Stimulated activated CD4-positive, alpha-beta T cell treated with anti-CD3 and anti-CD28 coated beads, Interleukin-12 subunit alpha, Interleukin-12 subunit beta, amount 100 ng/mL, for 4 hours (primary cell): ENCODE data around the gene TUFT1.

Experiments
- DNase-seq: peaks from one replicate; pipeline ENCODE4 v3.0.0-alpha.2; 2020

Gene TUFT1

DNA sequence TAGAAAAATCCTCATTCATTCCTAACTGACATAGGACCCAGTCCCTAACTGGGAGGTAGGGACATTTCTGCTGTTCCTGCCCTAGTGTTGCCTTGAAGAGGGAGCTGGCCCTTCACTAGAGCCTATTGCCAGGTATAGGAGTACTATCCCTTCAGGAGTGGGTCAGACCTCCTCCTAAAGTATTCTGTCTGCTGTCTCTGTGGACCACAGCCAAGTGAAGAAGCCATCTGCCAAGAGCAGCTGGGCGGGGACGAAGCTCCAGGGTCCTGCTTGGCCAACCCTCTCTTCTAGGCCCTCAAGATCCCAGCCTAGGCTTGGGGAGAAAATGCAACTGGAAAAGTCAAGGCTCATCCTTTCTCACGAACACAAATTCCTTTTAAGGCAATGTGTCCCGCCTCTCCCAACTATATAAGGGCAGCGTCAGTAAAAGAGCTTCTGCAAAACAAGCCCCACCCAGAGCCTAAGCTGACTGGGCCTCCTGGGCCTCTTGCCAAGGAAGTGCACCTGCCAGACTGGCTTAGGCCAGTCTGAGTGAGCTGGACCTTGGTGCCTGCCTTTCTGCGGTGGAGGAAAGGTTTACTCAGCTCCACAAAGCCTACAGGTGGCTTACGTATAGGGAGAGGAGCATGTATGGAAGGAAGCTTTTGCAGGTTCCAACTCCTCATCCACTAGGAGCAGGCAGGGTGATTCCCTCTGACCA, 638 bp upstream of the TUFT1 start:
- no peak for DNase-seq

DNA sequence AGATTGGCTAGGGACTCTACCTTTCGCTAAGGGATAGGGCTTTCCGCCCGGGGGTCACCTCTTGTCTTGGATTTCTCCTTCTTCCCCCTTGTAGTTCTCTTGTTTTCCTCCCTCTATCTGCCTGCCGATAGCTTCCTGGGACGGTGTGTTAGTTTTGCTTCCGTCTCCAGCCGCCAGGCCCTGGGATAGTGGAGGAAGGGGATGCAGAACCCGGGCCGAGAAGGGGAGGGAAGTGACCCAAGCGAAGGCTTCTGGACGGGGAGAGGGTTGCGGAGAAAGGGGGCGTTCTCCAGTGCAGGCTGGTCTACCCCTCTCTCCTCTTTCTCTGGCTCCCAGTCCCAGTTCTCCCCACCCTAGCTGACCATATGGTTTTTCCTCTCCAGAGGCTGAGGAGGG, 871 bp downstream of the TUFT1 start:
- no peak for DNase-seq

DNA sequence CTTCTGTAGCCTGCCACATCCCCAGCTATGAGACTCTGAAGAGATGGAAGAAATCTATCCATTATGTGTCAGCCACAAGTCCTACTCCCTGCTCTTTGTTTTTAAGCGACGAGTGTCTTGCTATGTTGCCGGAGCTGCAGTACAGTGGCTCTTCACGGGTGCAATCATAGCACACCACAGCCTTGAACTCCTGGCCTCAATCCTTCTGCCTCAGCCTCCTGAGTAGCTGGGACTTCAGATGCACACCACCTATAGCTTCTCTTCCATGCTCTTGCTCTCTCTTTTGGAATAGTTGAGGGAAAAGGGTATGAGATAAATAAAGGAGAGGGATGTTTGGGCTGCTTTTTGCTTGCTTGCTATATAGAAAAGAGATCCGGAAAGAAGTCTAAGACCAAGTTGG, 1.6 kb downstream of the TUFT1 start:
- DNase-seq = no peak

DNA sequence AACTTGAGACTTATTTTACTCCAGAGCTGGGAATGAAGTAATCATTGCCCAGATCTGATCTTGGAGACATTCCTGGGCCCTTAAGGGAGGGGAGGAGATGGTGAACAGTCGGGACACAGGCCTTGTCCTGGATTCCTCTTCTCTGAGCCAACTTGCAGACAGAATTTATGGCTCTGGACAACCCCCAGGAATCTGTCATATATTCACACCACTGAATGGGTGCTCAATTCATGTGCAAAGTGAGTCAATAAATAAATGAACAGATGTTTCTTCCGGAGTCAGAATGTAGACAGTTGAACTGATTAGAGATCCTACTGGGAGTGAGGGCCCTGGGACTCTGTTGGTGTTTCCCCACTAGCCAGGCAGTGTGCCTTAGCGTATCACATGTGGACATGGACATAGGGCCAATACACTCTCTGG, 2.6 kb downstream of the TUFT1 start:
- no peak for DNase-seq

DNA sequence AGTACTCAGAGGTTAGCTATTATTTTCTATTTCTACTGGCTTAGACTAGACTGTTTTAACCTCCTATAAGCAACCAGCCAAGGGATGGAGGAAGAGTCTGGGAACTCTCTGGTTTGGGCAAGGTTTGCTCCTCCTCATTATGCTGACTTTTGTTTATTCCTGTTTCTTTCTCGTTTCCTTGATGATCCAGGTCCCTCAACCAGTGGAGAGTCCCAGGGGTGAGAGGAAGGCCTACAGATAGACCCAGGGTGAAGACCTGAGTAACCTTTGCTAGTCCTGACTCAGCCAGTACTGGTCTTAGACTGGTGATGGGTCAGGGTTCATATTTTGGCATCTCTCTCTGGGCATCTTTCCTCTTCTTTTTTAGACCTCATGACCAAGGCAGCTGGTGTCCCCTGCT, 5.4 kb downstream of the TUFT1 start:
- DNase-seq = no peak

DNA sequence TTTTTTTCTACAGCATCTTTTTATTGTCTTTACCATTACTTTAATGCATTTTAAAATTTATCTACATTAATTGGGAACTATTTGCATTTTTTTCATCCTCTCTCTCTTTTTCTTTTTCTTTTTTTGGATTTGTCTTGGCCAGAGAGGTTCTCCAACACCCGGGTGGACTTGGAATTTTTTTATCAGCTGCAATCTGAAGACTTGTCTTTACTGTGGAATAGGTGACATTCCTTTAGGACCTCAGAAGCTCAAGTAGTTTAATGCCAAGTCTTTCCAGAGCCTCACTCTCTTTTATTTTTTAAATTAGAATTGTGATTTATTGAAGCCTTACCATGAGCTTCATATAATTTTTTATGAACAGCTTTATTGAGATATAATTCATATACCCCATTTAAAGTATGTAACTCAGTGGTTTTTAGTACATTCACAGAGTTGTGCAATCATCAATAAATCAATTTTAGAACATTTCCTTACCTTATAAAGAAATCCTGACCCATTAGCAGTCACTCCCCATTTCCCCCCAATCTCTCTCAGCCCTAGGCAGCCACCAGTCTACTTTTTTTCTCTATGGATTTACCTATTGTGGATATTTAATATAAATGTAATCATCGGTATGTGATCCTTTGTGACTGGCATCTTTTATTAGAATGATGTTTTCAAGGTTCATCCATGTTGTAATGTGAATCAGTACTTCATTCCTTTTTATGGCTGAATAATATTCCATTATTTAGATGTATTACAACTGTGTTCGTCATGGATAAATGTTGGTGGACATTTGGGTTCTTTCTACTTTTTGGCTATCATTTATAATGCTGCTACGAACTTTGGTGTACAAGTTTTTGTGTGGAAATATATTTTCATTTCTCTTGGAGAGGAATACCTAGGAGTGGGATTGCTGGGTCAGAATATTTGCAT, 6.2 kb downstream of the TUFT1 start:
- DNase-seq = no peak

DNA sequence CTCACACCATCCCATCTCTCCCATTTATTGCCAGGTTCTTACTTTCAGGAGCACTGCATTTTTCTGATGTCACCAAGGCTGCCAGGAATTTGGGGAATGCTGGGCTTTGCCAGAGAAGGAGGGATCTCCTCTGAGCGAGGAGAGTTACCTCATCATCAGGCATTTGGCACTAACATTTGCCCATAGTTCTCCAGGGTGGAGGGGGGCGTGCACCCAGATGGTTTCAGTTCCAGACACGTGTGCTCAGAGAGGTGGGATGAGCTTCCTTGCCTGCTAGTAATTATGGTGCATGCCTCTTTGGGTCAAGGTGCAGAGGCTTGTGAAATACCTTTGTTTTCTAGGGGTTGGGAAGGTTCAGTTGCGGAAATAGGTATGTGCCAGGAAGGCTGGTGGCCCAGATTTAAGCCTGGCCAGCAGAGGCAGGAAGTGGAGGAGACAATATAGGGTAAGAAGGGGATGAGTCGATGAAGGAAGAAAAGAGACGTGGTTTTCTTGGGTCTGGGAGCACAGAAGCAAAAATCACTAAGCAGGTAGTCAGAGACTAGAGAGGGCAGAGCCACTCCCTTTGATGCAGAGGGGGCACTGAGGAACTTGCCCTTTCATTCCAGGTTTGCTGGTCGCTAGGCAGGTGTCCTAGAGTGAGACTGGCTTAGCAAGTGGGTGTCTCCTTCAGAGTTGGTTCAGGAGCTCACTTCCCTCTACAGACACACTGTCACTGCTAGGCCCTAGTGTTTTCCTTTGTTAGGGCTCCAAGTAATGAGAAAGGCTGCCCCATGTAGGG, 7.2 kb downstream of the TUFT1 start:
- no peak for DNase-seq

DNA sequence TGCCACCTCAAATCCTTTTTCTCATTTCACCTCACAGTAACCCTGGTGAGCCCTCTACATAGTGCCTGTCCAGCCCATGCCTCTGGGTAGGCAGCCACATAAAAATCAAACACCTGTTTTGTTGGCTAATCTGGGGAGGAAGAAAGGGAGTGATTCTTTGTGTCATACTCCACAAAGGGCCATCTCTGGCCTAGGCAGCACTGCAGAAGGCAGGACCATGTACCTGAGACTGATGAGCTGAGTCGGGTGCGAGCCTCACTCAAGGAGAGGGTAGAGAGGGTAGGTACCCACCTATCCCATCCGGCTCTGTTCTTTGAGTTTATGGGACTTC, 7.8 kb downstream of the TUFT1 start:
- no peak for DNase-seq

DNA sequence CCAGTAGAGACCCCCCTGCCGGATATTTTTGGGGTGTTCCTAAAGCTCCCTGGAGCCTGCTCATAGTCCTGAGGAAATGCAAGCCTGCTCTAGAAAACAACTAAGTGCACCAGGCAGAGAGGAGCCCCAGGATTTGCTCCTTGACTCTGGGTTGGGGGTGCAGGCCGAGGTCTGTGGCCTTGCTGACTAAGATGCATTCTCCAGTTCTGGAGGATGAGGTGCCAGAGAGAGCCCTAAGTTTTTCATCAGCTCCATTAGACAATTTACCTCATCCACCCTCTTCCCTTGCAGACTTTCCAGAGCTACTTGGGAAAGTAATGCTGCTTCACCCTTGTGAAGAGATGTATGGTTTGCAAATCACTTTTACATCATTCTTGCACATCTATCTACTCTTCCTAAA, 9.1 kb downstream of the TUFT1 start:
- no peak for DNase-seq

DNA sequence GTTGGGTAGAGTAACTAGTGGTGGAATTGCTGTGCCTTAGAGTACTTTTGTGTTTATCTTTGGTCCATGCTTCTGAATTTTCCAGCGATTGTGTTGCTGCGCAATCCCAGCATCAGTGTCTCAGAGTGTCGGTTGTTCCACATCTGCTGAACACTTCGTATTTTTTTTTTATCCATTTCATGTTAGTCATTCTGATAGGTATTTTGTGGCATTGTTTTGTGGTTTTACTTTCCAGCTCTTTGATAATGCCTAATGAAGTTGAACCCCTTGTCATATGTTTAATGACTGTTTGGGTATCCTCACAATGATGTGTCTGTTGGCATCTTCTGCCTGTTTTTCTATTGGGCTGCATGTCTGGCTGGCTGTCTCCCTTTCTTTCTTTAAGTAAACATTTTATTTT, 13.6 kb downstream of the TUFT1 start:
- no peak for DNase-seq

DNA sequence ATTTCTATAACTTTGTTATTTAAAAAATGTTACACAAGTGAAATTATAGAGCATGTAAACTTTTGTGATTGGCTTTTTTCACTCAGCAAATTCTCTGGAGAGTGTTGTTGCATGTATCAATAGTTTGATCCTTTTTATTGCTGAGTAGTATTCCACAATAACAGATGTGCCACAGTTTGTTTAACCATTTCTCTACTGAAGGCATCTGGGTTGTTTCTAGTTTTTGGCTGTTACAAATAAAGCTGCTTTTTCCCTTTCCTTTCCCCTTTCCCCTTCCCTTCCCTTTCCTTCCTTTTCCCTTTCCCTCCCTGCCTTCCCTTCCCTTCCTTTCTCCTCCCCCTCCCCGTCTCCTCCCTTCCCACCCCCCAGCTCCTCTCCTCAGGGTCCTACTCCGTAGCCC, 15.9 kb downstream of the TUFT1 start:
- DNase-seq = no peak

DNA sequence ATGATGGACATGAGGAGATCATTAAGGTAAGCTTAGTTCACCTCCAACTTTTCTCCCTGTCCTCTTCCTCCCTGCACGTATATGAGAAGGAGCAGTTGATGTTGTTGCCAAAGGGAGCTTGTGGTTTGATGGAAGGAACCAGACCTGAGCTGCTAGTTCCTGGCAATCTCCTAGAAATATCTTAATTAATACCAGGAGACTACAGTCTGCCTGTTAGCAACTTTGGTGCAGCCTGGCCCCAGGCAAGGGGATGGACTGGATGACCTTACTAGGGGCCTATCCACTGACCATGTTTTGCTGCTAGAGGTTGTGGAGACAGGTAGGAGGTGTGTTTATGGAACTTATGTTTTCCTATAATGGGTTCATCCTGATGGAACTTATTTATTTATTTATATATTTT, 22.6 kb downstream of the TUFT1 start:
- DNase-seq = no peak

DNA sequence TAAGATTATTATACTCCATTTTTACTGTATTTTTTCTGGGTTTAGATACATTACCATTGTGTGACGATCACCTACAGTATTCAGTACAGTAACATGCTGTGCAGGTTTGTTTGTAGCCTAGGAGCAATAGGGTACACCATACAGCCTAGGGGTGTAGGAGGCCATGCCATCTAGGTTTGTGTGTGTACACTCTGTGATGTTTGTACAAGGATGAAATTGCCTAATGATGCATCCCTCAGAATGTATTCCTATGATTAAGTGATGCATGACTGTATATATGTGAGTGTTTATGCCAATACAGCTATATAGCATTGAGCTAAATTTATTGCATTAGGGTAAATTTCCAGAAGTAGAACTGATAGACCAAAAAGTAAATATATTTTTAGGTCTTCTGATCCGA, 23.3 kb downstream of the TUFT1 start:
- DNase-seq = no peak

DNA sequence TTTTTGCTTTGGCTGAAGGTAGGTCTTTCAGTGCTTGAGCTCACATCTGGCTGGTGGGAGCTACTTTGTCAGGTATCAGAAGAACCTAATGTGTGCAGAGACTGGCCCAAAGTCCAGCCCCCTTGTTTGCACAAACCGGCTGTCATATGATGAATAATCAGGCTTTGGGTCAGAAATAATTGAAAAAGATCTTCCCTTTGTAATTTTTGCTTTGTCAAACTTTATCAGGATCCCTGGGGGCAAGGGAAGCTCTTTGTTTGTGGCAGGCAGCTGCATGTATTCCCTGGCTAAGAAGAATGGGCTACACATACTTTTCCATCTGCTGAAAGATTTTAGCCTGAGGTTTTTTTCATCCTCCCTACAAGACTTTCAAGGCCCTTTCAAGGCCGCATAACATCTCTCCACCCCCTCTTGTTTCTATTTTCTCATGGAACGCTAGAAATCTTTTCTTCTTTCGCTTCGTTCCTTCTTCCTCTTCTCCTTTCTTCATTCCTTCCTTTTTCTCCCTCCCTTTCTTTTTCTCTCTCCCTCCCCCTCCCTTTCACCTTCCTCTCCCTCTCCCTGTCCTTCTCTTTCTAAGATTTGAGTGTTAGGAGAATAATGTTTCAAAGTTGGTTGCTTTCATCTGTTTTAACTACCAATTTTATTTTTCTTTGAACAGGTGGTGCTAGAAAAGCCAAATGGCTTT, 25.5 kb downstream of the TUFT1 start:
- no peak for DNase-seq

DNA sequence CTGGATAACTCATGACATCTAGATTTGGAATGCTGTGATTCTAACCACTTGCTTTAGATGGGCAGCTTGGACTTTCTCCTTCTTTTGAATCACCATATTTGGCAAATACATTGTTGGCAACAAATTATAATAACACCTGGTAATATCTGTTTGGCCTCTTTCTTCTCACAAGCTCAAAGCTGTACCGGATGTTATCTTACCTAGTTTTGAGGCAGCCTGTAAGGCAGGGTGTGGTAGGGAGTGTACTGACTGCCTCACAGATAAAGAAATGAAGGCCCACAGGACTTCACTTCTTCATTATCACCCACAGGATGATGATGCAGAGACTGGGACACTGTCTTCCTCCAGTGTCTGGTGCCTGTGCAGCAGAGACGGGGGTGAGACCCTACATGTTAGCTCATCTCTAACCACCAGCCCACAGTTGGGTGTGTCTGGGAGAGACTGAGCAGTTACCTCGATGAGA, 28.5 kb downstream of the TUFT1 start:
- DNase-seq = no peak

DNA sequence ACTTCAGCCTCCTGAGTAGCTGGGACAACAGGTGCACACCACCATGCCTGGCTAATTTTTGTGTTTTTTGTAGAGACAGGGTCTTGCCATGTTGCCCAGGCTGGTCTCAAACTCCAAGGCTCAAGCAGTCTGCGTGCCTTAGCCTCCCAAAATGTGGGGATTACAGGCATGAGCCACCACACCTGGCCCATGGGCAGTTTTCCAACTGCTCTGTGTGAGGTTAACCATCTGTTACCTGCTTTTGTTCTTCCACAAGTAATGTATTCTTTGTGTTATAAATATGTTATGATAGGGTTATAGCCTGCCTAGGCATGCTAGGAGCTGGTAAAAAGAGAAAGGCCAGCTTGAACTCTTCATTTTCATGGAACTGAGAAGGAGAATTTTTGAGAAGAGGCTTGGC, 30.7 kb downstream of the TUFT1 start:
- no peak for DNase-seq

DNA sequence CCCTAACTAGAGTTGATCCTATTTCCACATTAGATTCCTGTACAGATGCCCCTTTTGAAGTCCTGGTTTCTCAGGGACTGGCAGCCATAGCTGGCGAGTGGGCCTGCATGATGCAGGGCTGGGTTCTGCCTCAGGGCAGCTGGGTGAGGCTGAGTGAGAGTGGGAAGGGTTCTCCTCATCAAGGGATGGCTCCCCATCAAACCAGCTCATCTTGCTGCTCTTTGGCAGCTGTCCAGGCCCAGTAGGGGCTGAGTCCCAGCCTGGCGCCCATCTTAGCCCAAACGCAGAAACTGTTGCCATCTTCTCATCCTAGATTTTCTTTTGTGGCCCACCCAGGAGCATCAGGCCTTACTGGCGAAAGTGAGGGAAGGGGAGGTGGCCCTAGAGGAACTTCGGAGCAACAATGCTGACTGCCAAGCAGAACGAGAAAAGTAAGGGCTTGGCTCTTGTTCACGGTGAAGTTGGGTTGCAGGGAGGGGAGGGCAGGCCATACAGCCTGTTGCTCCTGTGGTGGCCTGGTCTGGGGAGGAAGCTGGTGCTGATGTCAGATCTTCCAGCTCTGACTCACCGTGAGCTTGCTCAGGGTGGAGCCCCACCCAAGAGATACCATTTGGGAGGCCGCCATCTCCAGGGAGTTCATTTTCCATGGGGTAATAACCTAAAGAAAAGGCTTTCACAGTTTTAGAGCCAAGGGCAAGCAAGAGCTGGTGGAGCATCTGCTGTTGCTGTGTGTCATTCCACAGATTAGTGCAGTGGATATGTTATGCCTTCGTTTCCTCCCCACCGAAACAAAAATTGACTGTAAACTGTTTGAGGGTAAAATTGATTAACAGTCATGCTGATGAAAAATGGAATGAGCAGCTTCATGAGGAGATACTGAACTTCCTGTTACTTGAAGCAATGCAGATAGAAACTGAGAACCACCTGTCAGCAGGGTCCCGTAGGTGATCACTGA, 34.7 kb downstream of the TUFT1 start:
- DNase-seq = no peak

DNA sequence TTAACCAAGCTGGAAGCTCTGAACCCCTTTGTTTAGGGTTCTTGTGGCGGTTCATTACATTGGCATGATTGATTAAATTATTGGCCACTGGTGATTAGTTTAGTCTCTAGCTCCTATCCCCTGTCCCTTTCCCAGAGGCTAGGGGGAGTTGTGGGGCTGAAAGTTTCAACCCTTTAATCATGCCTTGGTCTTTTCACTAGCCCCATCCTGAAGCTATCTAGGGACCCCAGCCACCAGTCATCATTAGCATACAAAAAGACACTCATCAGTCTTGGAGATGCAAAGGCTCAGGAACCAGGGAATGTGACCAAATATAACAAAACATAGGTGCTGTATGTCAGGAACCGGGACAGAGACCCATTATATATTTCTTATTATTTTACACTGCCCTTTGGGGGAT, 37.1 kb downstream of the TUFT1 start:
- no peak for DNase-seq

DNA sequence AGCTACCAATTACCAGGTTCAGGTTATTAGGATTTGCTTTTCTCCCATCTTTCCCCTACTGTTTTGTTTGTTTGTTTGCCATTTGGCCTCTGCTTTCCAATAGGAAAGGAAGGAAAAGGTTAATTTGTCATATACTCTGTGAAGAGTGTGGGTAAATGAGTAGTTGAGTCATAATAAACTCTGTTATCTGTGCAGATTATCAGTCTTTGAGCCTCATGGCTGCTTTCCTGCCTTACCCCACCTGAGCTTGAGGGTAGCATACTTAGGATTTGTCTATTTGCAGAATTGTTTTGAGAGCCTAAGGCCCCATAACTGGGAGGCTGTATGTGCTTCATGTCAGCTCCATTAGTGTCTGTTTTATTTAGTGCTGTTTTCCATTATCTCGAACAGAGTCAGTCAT, 38.8 kb downstream of the TUFT1 start:
- DNase-seq = no peak

DNA sequence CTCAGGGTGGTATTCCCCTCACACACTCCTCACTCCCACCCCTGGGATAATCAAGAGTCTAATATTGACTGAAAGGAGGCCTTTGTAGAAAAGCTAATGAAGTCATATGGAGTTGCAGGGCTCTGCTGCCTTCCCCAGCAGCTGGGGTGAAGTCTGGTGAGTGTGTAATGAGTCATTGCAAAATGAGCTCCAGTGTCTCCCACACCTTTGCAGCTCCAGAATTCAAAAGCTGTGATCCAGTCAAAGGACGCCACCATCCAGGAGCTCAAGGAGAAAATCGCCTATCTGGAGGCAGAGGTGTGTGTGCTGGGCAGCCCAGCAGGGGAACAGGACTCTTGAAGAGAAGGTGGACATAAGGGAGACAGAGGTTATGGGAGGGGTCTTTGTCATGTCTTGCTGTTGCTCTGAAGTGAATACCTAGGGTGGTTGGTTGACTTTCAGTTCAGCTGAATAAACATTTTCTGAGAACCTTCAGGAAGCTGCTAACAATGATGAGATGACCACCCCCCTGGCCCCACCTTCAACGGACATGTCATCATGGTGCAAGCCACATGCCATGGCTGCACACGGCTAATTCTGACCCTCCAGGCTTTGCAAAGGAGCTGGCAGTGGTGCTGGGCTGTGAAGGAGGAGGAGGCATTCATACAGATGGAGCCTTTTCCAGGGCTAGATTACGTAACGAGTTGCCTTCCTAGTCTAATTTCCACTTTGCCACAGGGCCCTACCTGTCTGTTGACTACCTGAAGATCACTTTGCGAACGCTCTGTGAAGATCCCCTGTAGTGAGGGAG, 39.5 kb downstream of the TUFT1 start:
- DNase-seq = no peak

DNA sequence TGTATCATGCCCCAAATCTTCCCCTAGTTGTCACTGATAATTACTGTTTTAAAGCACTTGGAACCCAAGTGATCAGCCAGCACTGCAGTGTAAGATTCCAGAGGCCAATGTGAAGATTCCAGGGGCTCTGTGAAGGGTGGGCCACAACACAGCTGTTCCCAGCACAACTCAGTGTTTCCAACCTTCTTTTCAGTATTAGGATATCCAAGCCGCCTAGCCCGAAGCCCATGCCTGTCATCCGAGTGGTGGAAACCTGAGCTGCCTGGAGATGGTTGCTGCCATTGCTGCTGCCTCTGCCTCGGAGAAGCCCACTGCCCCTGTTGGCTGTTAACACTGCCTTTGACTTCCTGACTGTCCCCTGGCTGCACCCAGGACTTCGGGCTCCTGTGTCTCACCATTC, 41.3 kb downstream of the TUFT1 start:
- DNase-seq = no peak
